Islet precursor cell (in vitro differentiated cells): ENCODE data around the gene IGFBP5.
A peak's percentile ranks its signal among the peaks of the same experiment; 100 is the strongest.

Experiments
- DNase-seq: peaks from one replicate; pipeline ENCODE4 v3.0.0-alpha.2; 2018

The IGFBP5 gene

DNA sequence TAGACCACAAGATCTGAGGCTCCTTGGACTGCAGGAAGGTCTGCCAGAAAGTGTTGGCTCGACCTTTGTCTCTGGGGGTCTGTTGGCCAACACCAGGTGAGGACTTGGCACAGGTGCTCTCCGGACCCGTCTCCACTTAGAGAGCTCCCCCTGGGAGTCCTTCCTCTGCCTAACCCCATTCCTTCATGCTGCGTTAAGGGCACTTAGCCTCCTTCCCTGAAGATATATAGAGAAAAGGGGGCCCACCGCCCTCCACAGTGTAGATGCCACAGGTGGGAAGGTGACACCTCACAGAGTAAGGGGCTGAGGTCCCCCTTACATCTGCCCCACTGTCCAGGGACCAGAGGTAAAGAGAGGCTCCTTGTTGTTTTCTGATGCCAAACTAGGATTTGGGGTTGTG lies 8.2 kb downstream of the IGFBP5 start:
- no peak for DNase-seq

DNA sequence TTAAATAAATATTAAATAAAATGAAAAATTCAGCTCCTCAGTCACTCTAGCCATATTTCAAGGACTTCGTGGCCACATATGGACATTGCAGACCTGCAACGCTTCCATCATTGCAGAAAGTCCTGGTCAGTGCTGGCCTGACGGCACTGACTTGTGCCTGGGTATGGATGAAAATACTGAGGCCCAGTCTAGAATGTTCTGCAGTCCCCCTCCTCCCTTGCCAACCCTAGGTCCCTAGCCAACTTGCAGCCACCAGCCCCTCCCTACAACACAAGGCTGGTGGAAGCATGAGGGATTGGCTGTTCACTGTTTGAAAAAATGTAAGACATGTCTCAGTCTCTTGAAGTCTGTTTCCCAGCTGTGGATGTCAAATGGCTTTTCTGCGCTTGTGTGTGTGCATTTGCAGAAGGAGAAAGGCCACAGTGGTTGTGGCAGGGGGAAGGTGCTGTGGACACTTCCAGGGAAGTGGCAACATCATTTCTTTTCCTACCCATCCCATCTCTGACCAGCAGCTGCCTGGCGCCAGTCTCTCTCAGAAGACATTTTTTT lies 9.9 kb downstream of the IGFBP5 start:
- no peak for DNase-seq

DNA sequence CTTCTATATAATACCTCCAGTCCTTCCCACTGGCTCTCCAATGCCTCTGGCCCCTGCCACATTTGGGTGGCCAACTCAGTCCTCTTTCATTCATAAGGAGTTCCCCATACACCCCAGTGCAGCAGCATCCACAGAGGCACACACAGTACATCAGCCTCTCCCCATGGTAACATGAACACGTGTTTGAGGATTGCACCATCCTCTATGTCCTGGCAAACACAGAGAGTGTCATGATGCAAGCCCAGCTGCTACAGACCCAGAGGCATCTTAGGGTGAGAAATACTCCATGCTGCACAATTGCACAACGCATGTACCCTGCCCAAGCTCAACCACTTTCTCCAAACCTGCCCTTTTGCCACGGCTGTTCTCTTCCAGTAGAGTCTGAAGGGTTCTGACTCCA lies 11.5 kb downstream of the IGFBP5 start:
- DNase-seq: no peak

DNA sequence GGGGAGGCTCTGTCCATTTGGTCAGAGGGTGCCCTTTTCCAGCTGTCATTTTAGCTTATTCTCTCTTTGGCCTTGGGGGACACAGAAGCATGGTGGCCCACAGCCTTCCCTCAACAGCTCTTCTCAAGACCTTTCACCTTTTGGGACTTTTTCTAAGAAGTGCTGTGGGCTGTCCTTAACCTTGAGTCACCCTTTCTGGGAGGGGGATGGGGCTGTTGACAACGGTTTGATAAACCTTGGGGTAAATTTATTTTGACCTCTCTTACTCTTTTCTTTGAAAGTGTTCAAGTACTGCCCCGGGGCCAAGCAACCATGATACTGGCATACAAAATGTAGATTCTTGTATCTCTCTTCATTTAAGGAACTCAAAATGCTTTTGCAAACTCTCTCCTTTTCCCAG lies 13.7 kb downstream of the IGFBP5 start:
- DNase-seq: peak; percentile 66

GRCh38 chr2:216680951-216681629 lies 14.3 kb downstream of the IGFBP5 start:
- peak; percentile 44 for DNase-seq

- no peak for DNase-seq
These were observed 15.7 kb downstream of the IGFBP5 start for GRCh38 chr2:216679658-216680024.

GRCh38 chr2:216678813-216679657 lies 16.3 kb downstream of the IGFBP5 start:
- DNase-seq: no peak

DNA sequence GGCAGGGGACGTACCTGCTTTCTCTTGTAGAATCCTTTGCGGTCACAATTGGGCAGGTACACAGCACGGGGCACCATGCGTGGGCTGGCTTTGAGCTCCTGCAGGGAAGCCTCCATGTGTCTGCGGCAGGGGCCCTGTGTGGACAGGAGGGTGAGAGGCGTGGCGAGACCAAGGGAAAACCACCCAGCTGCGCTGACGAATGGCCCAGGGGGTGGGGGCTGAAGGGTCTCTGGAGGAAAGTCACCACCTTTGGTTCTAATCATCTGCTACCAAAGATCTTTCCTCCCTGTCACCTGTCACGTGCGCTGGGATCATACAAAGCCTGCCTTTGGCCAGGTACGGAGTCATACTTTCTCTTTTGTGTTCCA lies 17.3 kb downstream of the IGFBP5 start:
- no peak for DNase-seq

DNA sequence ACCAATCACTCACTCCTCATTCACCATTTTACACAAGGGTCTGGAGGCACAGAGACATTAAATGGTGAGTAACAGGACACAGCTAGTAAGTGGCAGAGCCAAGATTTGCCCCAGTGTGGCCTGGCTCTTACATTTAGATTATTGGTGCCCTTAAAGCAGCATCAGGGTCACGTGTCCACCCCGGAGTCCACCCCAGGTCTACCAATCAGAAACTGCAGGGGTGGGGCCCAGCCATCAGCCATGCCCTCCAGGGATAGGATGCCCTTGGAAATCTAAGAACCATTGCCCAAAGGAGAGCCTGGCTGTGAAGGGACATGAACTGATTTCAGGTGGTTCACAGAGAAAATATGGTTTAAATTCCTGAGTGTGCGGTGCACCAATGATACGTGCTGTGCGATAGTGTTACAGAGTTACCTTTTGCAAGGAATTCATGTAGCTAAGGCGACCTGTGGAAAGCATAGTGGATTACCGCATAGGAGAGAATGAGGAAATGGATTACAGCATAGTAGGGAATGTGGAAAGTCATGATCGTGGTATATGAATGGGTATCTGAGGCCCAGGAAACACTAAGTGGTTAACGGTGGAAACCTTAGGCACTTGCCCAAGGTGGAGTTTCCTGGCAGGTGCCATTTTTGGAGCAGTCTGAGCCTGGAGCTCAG lies 17.8 kb downstream of the IGFBP5 start:
- no peak for DNase-seq

DNA sequence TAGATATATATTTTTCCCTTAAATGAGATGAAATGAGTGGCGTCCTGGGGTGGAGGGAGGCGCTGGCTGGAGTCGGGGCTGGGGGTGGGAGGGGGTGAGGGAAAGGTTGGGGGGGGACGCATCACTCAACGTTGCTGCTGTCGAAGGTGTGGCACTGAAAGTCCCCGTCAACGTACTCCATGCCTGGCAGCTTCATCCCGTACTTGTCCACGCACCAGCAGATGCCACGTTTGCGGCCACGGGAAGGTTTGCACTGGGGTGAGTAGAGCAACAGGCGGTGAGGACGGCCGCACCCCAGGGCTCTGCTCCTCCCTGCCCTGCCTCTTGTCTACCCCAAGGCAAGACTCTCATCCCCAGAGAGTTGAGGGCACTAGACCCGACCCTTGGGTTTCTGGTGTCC lies 18.7 kb downstream of the IGFBP5 start:
- DNase-seq: no peak

DNA sequence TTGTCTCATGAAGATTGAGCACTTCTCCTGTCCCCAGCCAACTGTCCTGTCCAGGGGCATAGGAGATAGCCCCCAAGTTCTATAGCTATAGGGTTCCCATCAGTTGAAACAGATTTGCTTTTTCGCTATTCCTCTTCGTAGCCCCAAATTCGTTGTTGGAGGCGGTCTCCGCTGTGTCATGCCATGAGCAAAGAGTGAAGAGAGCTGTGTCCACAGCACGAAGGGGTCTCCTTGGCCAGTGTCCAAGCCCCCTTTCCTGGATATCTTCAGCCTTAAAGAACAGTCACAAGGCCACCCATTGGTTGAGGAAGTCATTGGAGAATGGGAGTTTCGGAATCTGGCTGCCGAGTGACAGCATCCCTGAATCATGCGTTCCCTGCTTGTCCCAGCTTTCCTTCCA lies 21.0 kb downstream of the IGFBP5 start:
- no peak for DNase-seq

DNA sequence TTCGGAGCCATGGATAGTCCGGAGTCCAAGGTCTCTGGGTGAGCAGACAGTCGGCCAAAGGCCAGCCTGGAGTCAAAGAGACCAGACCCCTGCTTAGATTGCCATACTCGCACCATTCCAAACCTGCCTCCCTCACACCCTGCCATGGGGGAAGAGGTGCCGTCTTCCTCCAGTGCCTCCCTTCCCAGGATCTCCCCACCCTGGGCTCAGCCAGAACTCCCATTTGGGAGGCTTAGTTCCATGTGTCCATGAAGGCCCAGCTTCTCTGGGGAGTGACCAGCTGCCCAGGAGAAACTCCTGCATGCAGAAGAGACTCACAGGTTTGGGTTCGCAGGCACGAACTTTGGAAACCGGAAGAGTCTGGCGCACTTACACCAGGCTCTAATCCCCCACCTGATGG lies 21.7 kb downstream of the IGFBP5 start:
- no peak for DNase-seq

GRCh38 chr2:216673021-216673420 lies 22.3 kb downstream of the IGFBP5 start:
- DNase-seq: no peak

DNA sequence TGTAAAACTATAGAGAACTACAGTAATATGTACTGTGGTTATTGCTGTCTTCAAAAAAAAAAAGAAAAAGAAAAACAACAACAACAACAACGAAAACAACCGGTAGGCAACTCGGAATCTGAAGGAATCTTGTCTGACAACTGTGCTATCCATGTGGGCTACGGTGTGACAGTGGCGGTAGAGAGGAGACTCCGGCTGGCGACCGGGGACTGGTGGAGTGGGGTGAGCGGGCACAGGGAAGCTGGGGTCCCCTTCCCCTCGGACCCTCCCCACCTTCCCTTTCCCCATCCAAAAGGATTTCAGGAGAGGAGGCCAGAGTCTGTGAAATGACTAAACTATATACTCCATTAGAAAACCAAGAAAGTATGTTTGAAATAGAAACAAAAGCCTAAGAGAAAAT lies 22.9 kb downstream of the IGFBP5 start:
- DNase-seq: no peak

DNA sequence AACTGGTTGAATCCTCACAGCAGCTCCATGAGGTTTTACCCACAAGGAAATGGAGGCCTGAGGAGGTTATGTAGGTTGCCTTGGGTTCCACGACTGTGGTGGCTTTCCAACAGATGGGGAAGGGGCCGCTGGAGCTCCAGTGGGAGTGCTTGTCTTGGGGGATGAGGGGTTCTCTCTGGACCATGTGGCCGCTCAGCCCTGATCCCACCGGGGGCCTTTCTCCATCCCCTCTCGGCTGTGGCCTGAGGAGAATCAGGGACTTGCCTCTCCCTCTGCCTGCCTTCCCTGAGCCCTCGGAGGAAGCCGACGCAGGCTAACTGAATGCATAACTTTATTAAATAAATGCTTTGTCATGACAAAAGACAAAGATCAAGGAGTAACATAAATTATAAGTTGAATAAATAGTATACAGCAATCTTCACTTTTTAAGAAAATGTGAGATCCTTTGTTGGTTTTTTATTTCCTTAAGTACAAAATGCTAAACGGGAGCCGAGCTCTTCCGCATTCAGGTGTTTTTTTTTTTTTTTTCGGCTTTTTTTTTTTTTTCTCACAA lies 23.5 kb downstream of the IGFBP5 start:
- DNase-seq: no peak

- DNase-seq: no peak
These were observed 24.3 kb downstream of the IGFBP5 start for GRCh38 chr2:216671081-216671411.

GRCh38 chr2:216670266-216671080 lies 24.9 kb downstream of the IGFBP5 start:
- DNase-seq: peak; percentile 47

- DNase-seq: peak; percentile 96
These were observed 28.7 kb downstream of the IGFBP5 start for GRCh38 chr2:216666461-216667233.

- peak; percentile 97 for DNase-seq
These were observed 29.6 kb downstream of the IGFBP5 start for GRCh38 chr2:216665717-216666116.

DNA sequence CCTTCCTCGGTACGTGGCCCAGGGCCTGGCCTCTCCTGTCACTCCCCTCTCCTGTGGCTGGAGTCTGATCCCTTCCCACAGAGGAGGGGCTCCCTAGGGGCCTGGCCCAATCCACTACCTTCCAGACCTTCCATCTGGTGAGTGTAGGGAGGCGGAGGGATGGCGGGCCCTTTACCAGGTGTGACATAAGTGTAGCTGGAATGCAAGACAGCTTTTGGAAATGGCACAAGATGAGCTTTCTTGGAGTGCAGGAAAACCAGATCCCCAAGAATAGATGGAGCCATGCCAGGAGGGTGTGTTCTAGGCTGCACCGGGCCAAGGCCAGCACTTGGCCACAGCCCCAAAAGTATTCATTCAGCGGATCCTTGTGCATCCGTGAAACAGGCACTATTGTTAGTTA lies 30.1 kb downstream of the IGFBP5 start:
- peak; percentile 89 for DNase-seq

DNA sequence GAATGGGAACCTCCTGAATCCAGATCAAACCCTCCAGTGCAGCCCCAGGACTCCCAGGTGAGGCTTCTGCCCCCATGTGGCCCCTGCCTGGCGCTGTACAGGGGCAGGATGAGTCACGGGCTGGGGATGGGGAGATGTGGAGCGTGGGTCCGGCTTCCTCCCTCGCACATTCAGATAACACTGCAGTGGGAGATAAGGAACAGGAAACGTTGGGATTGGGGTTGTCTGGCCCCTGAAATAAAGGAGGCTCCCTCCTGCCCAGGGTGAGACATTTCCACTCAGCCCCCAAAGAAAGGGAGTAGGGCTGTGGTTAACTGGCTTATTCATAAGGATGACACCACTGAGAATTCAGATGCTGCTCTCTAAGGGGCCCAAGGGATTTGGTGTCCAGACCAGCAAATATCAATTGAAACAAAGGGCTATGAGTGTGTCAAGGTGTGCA lies 30.7 kb downstream of the IGFBP5 start:
- peak; percentile 68 for DNase-seq

- DNase-seq: no peak
These were observed 31.5 kb downstream of the IGFBP5 start for GRCh38 chr2:216663846-216664245.
